K562 (cell line): ENCODE data around the gene SUDS3. TPM values are rescaled to one million over a fixed set of nuclear protein-coding genes. Genes with fewer than 3 reads are reported as not detected.

Experiments
- ATAC-seq: fragments of 200-7000 bp; cut with Tn5 transposase; 3 replicates; pipeline ENCODE4 v1.9.1; 2020; ENCODE audit warnings: moderate library complexity
- BruUV-seq: library from RNA; stranded (reverse); fragments of 400-500 nt; replicated peaks from 2 replicates; lab custom pipeline; 2021; lab: Mats Ljungman, UMichigan
- CTCF ChIA-PET: fragments of 300-600 bp; formaldehyde crosslinking; extraction: SDS; loops from one replicate; lab custom pipeline; 2021; ENCODE audit warnings: low intra/inter-chr PET ratio; lab: Yijun Ruan, JAX
- POLR2A ChIA-PET: fragments of 300-600, 350-650 bp; sonication (Branson Sonifier 250); formaldehyde crosslinking; extraction: SDS; loops from one replicate; lab custom pipeline; 2021; ENCODE audit warnings: antibody characterized with exemption, inconsistent platforms; lab: Yijun Ruan, JAX
- DNase-seq, 4 experiments: peaks; one replicate each; pipeline versions ENCODE4 v3.0.0 to v3.0.0-alpha.2; 2011 to 2018; ENCODE audit warnings: low spot score in 3 of 4, mixed read lengths in 3 of 4; ENCODE audit errors: extremely low read depth in 1 of 4
- FAIRE-seq: peaks from 2 replicates; lab custom pipeline; 2011; peaks lifted over from hg19 to GRCh38; lab: Jason Lieb, UNC
- H2AFZ ChIP-seq: 2 replicates; pipeline ENCODE4 v1.6.0; 2011; ENCODE audit warnings: low read depth, low read length, control low read depth, inconsistent platforms
- H3K27ac ChIP-seq: fragments of 200-600 bp; 3 replicates; pipeline ENCODE4 v1.8.0; 2011; ENCODE audit warnings: low read depth, mild to moderate bottlenecking, control low read depth, inconsistent platforms, low read length, moderate library complexity, mixed read lengths; ENCODE audit errors: extremely low read depth
- H3K27me3 ChIP-seq, 2 experiments: fragments of 300-600 bp in 1 of 2; 2 replicates in 1 of 2; 3 replicates in 1 of 2; pipeline versions ENCODE4 v1.6.0 to v1.8.0; 2011; ENCODE audit warnings: inconsistent platforms in 2 of 2, low read length in 2 of 2, mild to moderate bottlenecking in 1 of 2, mixed read lengths in 1 of 2, moderate library complexity in 1 of 2; ENCODE audit not compliant: control insufficient read depth in 2 of 2, insufficient read depth in 2 of 2
- H3K36me3 ChIP-seq: fragments of 300-600 bp; 3 replicates; pipeline ENCODE4 v1.8.0; 2011; ENCODE audit warnings: mild to moderate bottlenecking, low read length, inconsistent platforms; ENCODE audit not compliant: control insufficient read depth, insufficient read depth
- H3K4me1 ChIP-seq, 2 experiments: fragments of 200-600 bp in 1 of 2; replicated peaks in 1 of 2; 2 replicates in 1 of 2; 3 replicates in 1 of 2; pipeline versions ENCODE4 v1.5.1 to v1.8.0; 2011; ENCODE audit warnings: inconsistent platforms in 2 of 2, low read length in 2 of 2, mild to moderate bottlenecking in 1 of 2, mixed read lengths in 1 of 2, moderate library complexity in 1 of 2; ENCODE audit not compliant: control insufficient read depth in 2 of 2, insufficient read depth in 2 of 2
- H3K4me2 ChIP-seq: 2 replicates; pipeline ENCODE4 v1.6.1; 2011; ENCODE audit warnings: low read length, control low read depth, inconsistent platforms, mixed read lengths; ENCODE audit not compliant: insufficient read depth
- H3K4me3 ChIP-seq: fragments of 200-600 bp; sonication (generic), shearing (Covaris generic); 2 replicates; pipeline ENCODE4 v1.5.1; 2016; ENCODE audit warnings: control low read depth, inconsistent platforms
- H3K79me2 ChIP-seq: fragments of 200-600 bp; 3 replicates; pipeline ENCODE4 v1.8.0; 2011; ENCODE audit warnings: low read length, inconsistent platforms; ENCODE audit not compliant: control insufficient read depth, insufficient read depth
- H3K9ac ChIP-seq, 2 experiments: 2 replicates each; pipeline versions ENCODE4 v1.6.0 to v1.6.1; 2011; ENCODE audit warnings: low read depth in 2 of 2, low read length in 2 of 2, control low read depth in 1 of 2, inconsistent platforms in 1 of 2, mild to moderate bottlenecking in 1 of 2, mixed read lengths in 1 of 2; ENCODE audit not compliant: insufficient read depth in 1 of 2
- H3K9me1 ChIP-seq: one replicate; pipeline ENCODE4 v1.6.0; 2011; ENCODE audit warnings: inconsistent platforms, mild to moderate bottlenecking, low read length, moderate library complexity; ENCODE audit not compliant: control insufficient read depth, insufficient read depth
- H3K9me3 ChIP-seq: replicated peaks from 2 replicates; pipeline ENCODE4 v1.5.1; 2011; ENCODE audit warnings: low read depth, low read length, inconsistent platforms; ENCODE audit not compliant: control insufficient read depth, insufficient read depth
- H4K20me1 ChIP-seq: replicated peaks from 2 replicates; pipeline ENCODE4 v1.6.1; 2011; ENCODE audit warnings: low read length, inconsistent platforms, mixed read lengths; ENCODE audit not compliant: control insufficient read depth, insufficient read depth
- CREBBP ChIP-seq: IDR thresholded peaks from one replicate; pipeline ENCODE4 v1.6.1; 2012; ENCODE audit warnings: low read depth, mild to moderate bottlenecking, control low read depth, inconsistent platforms, low read length
- CSDE1 ChIP-seq, 2 experiments: fragments of 450-650 bp; IDR thresholded peaks; 2 replicates each; pipeline ENCODE4 v1.6.1; 2016; ENCODE audit warnings: mild to moderate bottlenecking in 1 of 2
- CXXC5 ChIP-seq: fragments of 250-450 bp; sonication (Bioruptor Pico); IDR thresholded peaks from 2 replicates; pipeline ENCODE4 v1.8.0; 2022; ENCODE audit warnings: inconsistent platforms, mild to moderate bottlenecking, moderate library complexity
- ESRRB ChIP-seq: fragments of 250-450 bp; sonication (Bioruptor Pico); IDR thresholded peaks from 2 replicates; pipeline ENCODE4 v1.5.0; 2020; ENCODE audit warnings: mild to moderate bottlenecking, moderate library complexity, borderline replicate concordance
- GATAD2B ChIP-seq: fragments of 450-650 bp; IDR thresholded peaks from 2 replicates; pipeline ENCODE4 v1.6.1; 2017; ENCODE audit warnings: mild to moderate bottlenecking, borderline replicate concordance
- KLF13 ChIP-seq: fragments of 450-650 bp; IDR thresholded peaks from 2 replicates; pipeline ENCODE4 v1.6.1; 2016; ENCODE audit warnings: missing genetic modification characterization, low read depth, mild to moderate bottlenecking, missing compliant biosample characterization, moderate library complexity, borderline replicate concordance
- POLR2A ChIP-seq: fragments of 450-650 bp; conservative IDR thresholded peaks from 2 replicates; pipeline ENCODE4 v1.6.1; 2016
- PYGO2 ChIP-seq: fragments of 450-650 bp; IDR thresholded peaks from 2 replicates; pipeline ENCODE4 v1.6.1; 2016; ENCODE audit warnings: mild to moderate bottlenecking, missing genetic modification characterization, moderate library complexity, missing compliant biosample characterization
- SMAD4 ChIP-seq: fragments of 250-450 bp; sonication (Bioruptor Pico); conservative IDR thresholded peaks from 2 replicates; pipeline ENCODE4 v1.8.0; 2021; ENCODE audit warnings: inconsistent platforms, mild to moderate bottlenecking, moderate library complexity
- SPI1 ChIP-seq: IDR thresholded peaks from 2 replicates; pipeline ENCODE4 v1.6.1; 2011; ENCODE audit warnings: low read depth, low read length, control low read depth, borderline replicate concordance
- SRSF1 ChIP-seq: fragments of 200-400 bp; formaldehyde crosslinking; IDR thresholded peaks from 2 replicates; pipeline ENCODE4 v1.6.1; 2017; ENCODE audit warnings: mild to moderate bottlenecking, low read depth, low read length, moderate library complexity
- TAF15 ChIP-seq: fragments of 200-400 bp; formaldehyde crosslinking; IDR thresholded peaks from 2 replicates; pipeline ENCODE4 v1.6.1; 2017; ENCODE audit warnings: mild to moderate bottlenecking, low read depth, low read length, moderate library complexity
- ZFP91 ChIP-seq: sonication (generic); formaldehyde crosslinking; IDR thresholded peaks from 2 replicates; pipeline ENCODE4 v1.8.0; 2022; ENCODE audit warnings: mild to moderate bottlenecking, missing genetic modification reagents
- ZNF165 ChIP-seq: fragments of 250-450 bp; sonication (Bioruptor Pico); IDR thresholded peaks from 2 replicates; pipeline ENCODE4 v1.4.0; 2020; ENCODE audit warnings: borderline replicate concordance
- WGBS: fragments of 100-300 bp; shearing (Covaris generic); methylation state at CpG from one replicate; pipeline ENCODE4 v1.1.6; 2016; ENCODE audit warnings: low coverage, mixed read lengths; ENCODE audit not compliant: insufficient coverage; ENCODE audit errors: missing lambda C conversion rate; 5-methylcytosine and 5-hydroxymethylcytosine counted together
- in situ Hi-C: fragments of 300-500 bp; cut with MboI; formaldehyde crosslinking; loops from 4 replicates; pipeline ENCODE4 v1.15.0; 2018; ENCODE audit warnings: inconsistent platforms, mixed read lengths
- intact Hi-C: fragments of 100-400 bp; cut with micrococcal nuclease; formaldehyde crosslinking; loops from 2 replicates; pipeline ENCODE4 v1.14.2; 2022
- polyA plus RNA-seq, 8 experiments: library from polyadenylated mRNA; depleted of rRNA in 4 of 8; stranded (reverse) in 5 of 8; unstranded in 3 of 8; fragments of >200 nt; fragmentation: Nextera tagmentation in 2 of 8; fragmentation: Illumina TruSeq in 1 of 8; extraction: Ambion mirVana in 2 of 8; extraction: Trizol in 1 of 8; gene quantifications; 2 replicates each; pipeline versions ENCODE4 v1.2.1 to v1.2.3, GENCODE V29; 2011 to 2014; ENCODE audit warnings: inconsistent platforms in 1 of 8, missing spikeins in 1 of 8
- total RNA-seq, 7 experiments: library from RNA; depleted of rRNA in 6 of 7; stranded (reverse); fragments of >200 nt in 6 of 7; fragmentation: Illumina TruSeq in 2 of 7; extraction: Trizol in 2 of 7; gene quantifications; 2 replicates each; pipeline versions ENCODE4 v1.2.1 to v1.2.3, GENCODE V29; 2011 to 2021; ENCODE audit warnings: low replicate concordance in 1 of 7
- TF ChIP-seq, protein P1 (sequence below): sonication (generic); formaldehyde crosslinking; IDR thresholded peaks from 2 replicates; pipeline ENCODE4 v1.9.0; 2022; ENCODE audit warnings: mild to moderate bottlenecking, missing genetic modification reagents
- TF ChIP-seq, protein P2 (sequence below): fragments of 250-450 bp; sonication (Bioruptor Pico); IDR thresholded peaks from 2 replicates; pipeline ENCODE4 v1.5.0; 2020; ENCODE audit warnings: mild to moderate bottlenecking

The SUDS3 gene
- total and polyA plus RNA-seq, 9 of the 15 experiments (the other 6 are each of a cell fraction or from before 2014, with no cell fraction given), result 6.6 to 30.5 (median 23.3) TPM

- Histone ChIP-seq H3K27ac (peak overlapping the region; percentile 88), H3K36me3 (peaks cover 20% of the 10 kb centered on the region), H3K4me3 (peak overlapping the region; percentile 41), H4K20me1 (no peaks in the 10 kb centered on the region), H3K9ac (peak overlapping the region in 1 of 2 experiments; percentile 87; a peak in 3 of 4 replicates), H3K79me2 (peaks cover 84% of the 10 kb centered on the region), H3K4me2 (peak overlapping the region; percentile 70), H3K4me1 (peaks cover 8 to 22% of the 10 kb centered on the region in 2 experiments; a peak in 3 of 5 replicates), H3K9me3 (peaks cover 17% of the 10 kb centered on the region), H3K9me1 (no peaks in the 10 kb centered on the region), H2AFZ (peak overlapping the region; percentile 65), H3K27me3 (no peaks in the 10 kb centered on the region)
- ATAC-seq (peak; percentile 67), DNase-seq (peak in 2 of 4 experiments; percentile 33 to 46), FAIRE-seq (peak; percentile 49)
- 3% methylated on average over 7 of the region's 7 CpGs for WGBS
- BruUV-seq, result TSS peak; percentile 58
- in situ Hi-C loops, result loop anchor here (25.0 kb wide), 1 partner anchor 172 kb away; no protein-coding TSS in a partner anchor
- ChIA-PET CTCF (no interaction called here), POLR2A (interaction anchor here (1.2 to 4.7 kb wide), 5 partner anchors 9 to 16 kb away, joined by 4 to 46 read pairs (median 10); partner anchors contain the start of gene TAOK3)
- intact Hi-C loops, result no loop called here
- TF ChIP-seq CXXC5 (CRISPR knock-in tag) (peak; percentile 19; the same call in 1 of the 2 replicates), POLR2A (peak; percentile 52; the same call in 1 of the 2 replicates), CREBBP (no peak), SPI1 (0 out of 2 replicates have a peak, but pooled peaks have one; percentile 41), KLF13 (tag) (no peak), ESRRB (CRISPR knock-in tag) (no peak), CSDE1 (IDR thresholded peaks at IDR 0.05) (no peak), TAF15 (no peak), ZFP91 (CRISPR knock-in tag) (no peak), PYGO2 (no peak), SMAD4 (CRISPR knock-in tag) (no peak), SRSF1 (no peak), GATAD2B (no peak), ZNF165 (CRISPR knock-in tag) (no peak)
- TF ChIP-seq, protein P1, sequence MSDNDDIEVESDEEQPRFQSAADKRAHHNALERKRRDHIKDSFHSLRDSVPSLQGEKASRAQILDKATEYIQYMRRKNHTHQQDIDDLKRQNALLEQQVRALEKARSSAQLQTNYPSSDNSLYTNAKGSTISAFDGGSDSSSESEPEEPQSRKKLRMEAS (CRISPR knock-in tag), result no peak
- TF ChIP-seq, protein P2, sequence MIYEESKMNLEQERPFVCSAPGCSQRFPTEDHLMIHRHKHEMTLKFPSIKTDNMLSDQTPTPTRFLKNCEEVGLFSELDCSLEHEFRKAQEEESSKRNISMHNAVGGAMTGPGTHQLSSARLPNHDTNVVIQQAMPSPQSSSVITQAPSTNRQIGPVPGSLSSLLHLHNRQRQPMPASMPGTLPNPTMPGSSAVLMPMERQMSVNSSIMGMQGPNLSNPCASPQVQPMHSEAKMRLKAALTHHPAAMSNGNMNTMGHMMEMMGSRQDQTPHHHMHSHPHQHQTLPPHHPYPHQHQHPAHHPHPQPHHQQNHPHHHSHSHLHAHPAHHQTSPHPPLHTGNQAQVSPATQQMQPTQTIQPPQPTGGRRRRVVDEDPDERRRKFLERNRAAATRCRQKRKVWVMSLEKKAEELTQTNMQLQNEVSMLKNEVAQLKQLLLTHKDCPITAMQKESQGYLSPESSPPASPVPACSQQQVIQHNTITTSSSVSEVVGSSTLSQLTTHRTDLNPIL (CRISPR knock-in tag), result no peak
Observed at GRCh38 chr12:118358612-118359540, 17.5 kb upstream of the SUDS3 start.
